A673 (cell line): ENCODE measurements around the gene SCYGR6.

Experiments
- CTCF ChIP-seq: fragments of 300-800, 200-600 bp; sonication (generic); conservative IDR thresholded peaks from 2 replicates; pipeline ENCODE4 v1.5.1; 2017; ENCODE audit warnings: low read depth, mild to moderate bottlenecking, antibody characterized with exemption, low read length, moderate library complexity, mixed read lengths
- EZH2 ChIP-seq: fragments of 200-600 bp; sonication (generic); IDR thresholded peaks from 2 replicates; pipeline ENCODE4 v1.6.1; 2017; ENCODE audit warnings: borderline replicate concordance, low read depth, mild to moderate bottlenecking, mixed read lengths, antibody characterized with exemption, low read length; ENCODE audit not compliant: poor library complexity, severe bottlenecking

DNA sequence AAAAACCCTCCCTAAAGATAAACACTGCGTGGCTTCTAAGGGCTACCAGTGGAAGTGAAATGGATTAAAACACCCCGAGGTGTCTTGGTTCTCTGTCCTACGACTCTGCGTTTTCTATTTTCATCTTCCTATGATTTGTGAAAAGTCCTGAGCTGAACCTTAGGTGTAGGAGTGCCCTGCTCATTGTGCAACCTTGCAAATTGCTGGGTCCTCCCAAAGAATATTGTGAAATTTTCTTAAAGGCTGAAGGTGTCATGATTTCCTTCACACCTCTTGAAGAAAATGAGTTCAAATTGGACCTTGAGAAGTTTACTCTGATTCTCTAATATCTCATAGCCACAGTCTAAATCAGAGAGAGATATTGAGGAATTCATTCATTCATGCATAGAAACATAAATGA lies 4.9 kb downstream of the SCYGR6 start:
- TF ChIP-seq CTCF (no peak), EZH2 (no peak)
